Activated naive CD4-positive, alpha-beta T cell treated with Interleukin-2 at 50 U/mL for 16 hours (primary cell): Measurements from ENCODE around the gene TOX2.

ENCODE experiments used
- DNase-seq: peaks from one replicate; pipeline ENCODE4 v3.0.0-alpha.2; 2020

Gene TOX2

DNA sequence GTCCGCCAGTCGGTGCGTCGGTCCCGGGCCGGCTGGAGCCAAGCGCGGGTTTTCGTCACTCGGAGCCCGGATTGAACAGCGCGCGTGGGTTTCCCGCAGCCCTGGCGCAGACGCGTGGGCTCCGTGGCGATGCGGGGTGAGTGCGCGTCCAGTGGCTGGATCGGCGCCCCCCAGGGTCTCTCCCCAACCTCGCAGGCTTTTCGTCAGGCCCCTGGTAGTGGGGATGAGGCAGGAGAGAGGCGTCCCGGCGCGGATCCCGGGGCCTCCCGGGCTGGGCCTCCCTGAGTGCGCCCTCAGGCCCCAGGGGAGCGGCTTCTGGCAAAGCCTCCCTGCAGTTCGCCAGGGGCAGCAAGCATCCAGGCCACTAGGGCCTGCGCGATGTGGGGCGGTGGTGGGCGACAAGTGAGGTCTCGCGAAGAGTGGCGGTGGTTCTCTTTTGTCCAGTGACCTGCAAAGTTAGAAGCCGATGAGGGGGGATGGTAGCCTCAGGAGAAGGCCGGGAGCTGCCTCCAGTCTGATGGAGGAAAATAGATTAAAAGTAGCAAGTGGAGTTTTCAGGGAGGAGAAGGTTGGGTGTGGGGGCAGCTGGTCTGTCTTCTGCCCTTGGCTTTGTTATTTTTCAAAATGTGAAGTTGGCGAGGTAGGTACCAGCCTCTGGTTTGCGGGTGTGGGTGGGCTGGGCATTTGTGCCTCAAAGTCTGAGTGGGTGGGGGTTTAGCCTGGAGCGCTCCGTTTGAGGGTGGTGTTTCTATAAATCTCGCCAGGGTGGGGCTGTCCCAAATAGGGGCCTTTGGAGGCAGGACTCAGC lies 1.6 kb downstream of the TOX2 start:
- DNase-seq = no peak

DNA sequence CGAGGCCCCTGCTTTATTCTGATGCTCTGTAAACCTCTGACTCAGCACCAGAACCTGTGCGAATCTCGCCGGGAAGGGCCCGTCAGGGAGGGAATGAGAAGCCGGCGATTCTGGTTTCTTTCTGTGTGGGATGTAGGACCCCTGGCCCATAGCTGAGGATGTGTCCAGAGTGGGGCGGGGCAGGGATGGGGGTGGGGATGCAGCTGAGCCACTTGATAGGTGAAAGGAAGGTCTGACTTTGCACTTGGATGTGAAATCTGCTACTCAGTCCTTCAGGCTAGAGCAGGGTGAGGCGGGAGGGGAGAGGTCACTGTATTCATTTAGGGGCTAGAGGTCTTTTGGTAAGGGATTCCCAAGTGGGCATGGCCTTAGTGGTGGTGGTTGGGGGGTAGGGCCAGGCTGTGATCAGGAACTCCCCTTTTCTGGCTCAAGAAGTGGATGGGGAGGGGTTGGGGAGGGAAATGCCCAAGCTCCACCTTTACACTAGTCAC lies 2.3 kb downstream of the TOX2 start:
- peak; percentile 13 for DNase-seq

DNA sequence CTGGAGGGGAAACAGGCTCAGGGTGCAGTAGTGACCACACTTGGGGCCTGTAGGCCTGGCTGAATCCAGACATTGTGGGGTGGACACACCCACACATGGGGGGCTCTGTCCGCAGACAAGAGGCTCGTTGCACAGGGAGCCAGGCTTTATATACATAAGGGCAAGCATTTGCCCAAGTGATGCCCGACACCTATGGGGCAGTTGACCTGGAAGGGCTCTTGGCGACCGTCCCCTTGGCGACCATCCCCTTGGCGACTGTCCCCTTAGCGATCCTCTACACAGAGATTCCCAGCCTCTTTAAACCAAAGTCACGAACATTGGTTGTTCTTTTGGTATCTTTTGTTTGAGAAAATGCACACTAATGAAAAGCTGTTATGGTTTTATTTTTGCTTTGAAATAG lies 2.7 kb downstream of the TOX2 start:
- DNase-seq = no peak

DNA sequence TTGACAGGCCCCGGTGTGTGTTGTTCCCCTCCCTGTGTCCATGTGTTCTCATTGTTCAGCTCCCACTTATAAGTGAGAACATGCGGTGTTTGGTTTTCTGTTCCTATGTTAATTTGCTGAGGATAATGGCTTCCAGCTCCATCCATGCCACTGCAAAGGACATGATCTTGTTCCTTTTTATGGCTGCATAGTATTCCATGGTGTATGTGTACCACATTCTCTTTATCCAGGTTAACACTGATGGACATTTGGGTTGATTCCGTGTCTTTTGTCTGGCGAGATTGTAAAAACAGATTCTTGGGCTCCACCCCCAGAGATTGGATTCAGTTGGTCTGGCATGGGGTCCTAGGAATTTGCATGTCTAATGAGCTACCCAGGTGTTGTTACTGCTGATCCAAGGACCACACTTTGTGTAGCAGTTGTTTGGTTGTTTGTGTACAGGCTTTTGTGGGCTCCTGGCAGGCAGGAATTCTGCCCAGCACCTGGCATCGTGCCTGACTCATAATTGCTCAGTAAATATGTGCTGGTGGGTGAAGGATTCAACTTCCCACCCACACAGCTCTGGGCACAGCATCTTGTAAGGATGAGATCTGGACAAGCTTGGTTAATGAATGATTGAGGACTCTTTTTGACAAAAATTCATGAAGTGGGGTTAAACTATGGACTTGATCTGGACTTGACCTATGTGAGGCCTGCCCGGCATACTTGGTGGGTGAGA lies 5.2 kb downstream of the TOX2 start:
- no peak for DNase-seq

DNA sequence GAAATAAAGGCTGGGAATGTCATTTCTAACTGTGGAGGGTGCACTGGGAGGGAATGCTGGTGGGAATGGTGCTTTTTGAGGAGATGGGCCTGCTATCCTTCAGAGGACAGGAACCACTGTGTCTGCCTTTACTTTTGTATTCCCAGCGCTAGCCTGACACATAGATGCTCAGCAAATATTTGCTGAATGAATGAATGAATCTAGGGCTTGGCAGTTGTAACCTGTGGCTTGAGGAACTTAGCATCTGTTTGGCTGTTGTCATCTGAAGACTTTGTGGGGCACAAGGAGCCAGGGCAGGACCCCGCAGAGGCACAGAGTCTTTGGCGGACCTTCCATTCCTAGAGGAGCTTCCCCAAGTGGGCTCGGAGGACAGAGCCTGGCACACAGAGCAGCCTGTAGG lies 6.1 kb downstream of the TOX2 start:
- no peak for DNase-seq

DNA sequence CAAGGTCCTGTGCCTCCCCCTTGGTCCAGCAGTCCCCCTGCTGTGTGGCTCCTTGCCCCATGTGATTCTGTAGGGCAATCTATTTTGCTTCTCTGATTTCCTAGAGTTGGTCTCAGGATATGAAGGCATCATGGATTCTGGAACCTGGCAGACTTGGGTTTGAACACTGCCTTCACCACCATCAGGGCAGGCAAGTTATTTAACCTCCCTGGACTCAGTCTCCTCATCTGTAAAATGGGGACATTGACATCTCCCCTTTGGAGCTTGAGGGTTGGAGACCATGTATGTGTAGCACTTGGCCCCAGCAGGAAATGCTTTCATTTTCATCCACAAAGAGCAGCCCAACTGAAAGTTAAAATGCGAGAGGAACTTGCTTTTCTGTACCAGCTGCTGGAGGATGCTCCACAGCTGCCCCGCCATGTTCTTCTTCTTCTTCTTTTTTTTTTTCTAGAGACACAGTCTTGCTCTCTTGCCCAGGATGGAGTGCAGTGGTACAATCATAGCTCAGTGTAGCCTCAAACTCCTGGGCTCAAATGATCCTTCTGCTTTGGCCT lies 6.7 kb downstream of the TOX2 start:
- DNase-seq = no peak

DNA sequence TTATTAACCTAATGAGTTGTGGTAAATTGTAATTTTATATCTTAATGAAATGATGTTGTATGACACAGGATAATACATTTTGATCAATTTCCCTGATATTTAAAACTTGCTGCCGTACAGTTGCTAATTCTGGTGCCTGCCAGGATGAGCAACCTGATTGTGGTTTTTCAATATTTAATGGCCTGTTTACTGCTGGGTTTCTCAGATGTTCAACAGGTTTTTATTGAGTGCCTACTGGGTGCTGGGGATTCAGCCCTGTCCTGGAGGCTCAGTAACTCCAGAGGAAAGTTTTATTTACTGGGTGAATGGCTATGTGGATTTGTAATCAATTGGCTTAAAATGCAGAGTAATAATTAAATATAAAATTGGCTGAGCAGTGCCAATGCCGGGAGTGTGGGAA lies 8.0 kb downstream of the TOX2 start:
- no peak for DNase-seq

DNA sequence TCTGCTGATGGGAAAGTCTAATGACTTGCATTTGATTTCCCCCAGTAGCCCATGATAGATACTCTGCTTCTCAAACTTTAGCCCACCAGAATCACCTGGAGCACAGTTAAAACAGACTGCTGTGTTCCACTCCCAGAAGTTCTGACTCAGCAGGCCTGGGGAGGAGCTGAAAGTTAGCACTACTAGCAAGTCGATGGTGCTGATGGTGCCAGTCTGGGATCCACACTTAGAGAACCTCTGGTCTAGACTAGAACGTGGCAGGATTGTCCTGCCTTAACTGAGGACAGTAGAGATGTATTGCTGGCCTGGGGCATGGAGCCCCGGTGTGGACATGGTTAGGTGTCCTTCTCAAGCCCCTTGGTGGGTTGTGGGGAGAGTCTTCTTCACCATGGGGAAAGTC lies 8.7 kb downstream of the TOX2 start:
- DNase-seq = no peak

DNA sequence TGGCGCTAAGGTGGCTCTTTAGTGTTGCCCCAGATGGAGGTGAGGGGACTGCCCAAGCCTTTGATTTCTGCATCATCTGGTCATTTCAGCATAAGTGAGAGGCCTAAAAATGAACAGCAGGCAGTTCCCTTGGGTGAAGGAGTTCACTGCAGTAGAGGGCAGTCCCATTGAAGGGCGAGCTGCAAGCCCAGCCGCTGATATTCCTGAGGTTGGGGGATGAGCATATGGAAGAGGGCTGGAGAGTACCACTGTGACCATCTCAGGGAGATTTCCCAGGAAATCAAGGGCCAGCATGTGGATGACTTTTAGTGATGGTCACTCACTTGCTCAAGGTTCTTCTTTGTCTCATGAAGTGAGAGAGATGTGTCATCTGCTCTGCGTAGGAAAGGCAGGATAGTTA lies 9.3 kb downstream of the TOX2 start:
- DNase-seq = no peak

DNA sequence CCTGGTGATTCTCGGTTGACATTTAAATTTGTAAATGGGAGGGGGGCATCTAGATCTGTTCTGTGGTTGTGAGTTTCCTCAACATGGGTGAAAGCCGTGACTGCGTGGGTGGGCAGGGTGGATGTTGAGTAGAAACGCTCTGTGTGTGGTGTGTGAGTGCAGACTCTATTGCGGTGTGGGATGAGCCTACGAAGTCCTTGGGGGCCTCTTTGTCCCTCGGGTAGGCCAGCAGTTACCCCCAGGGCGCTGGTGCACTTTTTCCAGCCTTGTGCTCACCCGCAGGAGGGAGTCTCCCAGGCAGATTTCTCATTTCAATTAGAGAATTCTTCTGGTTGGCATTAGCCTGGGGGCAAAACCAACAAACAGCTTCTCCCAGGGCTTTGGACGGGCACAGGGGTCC lies 10.6 kb downstream of the TOX2 start:
- peak; percentile 65 for DNase-seq

DNA sequence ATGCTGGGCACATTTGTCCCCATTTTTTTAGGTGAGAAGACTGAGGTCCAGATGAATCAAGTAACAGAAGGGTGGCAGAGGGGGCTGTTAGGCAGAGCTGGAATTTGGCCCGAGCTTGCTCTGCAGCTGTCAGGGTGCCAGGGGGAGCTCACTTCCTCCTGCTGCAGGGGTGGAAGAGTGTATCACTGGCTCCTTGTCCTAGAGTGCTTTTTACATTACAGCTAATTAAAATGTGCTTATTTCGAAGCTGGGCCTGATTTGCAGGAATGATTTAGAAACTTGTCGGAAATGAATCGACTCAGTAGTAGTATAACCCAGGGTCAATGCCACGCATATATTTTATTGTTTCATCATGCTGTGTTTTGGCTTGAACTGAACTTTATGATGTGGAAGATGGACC lies 11.1 kb downstream of the TOX2 start:
- DNase-seq = no peak

DNA sequence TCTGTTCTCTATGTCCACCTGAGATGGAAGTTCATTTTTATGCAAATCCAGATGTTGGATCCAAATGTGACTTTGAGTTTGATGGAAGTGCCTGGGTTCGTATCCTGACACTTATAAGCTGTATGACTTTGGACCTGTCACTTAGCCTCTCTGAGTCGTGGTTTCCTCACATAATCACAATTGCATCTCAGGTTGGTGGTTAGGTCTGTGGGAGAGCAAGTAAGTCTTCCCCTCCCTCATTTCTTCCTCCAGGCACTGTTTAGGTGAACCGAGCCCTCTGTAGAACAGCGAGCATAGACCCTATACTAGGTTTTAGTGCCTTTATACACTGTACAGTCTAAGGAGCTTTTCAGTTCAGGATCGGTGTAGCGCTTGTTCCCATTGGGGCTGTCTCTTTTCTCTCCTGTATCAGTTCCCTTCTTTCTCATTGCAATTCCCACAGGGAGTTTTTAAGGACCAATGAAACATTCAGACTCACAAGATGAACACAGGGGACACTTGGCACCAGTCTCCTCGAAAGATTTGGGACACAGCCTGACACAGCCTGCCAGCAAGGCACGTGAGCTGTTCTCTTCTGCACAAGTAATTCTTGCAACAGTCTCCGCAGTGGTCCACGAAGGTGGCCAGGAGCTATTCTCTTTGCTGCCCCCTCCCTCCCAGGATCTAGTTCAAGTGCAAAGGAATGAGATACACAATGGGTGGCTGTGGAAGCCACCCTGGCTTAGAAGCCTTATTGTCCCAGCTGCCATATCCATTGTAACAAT lies 11.8 kb downstream of the TOX2 start:
- no peak for DNase-seq

DNA sequence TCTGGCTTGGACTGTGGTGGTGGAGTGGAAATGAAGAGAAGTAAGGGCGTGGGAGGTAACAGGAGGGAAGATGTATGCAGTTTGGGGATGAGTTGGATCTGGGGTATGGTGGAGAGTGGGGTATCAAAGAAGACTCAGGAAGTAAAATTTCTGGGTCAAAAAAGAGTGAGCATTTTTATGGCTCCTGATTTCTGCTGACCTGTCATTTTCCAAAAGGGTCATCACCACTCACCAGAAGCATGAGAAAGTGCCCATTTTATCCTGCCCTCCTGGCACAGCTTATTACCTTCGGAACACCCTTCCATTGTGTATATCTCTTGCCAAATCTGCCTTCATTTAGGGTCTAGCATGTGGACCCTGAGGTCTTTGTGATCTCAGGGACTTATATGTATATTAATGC lies 17.3 kb downstream of the TOX2 start:
- DNase-seq = no peak

DNA sequence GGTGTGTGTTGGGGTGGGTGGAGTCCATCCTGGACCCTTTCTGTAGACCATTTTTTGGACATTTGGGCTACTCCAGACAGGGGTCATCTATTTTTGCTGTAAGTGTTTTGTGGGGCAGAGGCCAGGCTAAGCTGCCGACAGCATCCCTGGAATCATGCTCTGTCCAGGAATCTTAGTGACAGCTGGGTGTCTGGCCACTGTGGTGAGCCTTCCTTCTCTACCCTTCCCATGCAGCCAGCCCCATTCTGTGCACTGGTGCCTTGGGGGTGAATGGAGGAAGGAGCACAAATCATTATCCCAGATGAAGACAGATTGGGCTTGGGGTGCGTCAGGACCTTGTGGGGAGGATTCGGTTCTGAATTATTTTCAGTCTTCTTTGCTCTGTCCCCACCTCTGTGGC lies 20.2 kb downstream of the TOX2 start:
- DNase-seq = no peak

DNA sequence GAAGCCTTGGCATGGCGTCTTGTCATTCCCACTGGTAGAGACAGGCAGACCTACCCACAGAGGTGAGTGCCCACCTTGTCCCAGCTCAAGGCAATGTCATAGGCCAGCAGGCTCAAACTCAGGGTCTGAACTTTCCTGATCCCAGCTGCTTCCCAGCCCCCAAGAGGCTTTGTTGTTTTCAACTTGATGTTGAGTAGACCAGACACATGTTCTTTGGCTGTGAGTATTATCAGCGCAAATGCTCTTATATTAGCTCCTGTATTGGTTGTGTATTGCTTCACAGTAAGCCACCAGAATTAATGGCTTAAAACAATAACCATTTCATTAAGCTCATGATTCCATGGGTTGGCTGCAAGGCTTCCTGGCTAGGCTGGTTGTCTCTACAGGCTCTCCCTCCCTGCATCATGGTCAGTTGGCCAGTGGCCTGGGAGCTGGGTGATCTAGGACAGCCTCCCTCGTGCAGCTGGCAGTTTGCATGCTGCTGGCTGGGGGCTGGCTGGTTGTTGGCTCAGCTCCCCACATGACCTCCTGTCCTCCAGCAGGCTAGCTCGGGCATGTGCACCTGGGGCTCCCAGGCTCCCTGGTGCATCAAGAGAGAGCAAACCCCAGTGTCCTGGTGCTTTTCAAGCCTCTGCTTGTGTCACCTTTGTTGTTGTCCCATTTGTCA lies 21.6 kb downstream of the TOX2 start:
- DNase-seq = no peak

DNA sequence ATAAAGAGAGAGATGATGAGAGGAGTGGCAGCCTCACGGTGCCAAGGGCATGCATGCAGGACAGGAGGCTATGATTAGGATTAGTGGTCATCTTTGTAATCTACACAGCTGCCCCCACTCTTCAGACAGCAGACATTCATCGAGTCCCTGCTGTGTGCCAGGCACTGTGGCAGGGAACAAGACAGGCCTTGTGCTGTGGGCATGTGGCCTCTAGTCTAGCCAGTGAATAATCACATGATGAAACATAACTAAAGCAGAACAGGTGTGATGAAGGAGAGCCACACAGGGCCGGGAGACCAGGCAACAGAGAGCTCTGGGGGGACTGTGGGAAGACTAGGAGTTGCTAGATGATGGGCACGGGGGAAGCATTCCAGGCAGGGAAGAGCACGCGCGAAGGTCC lies 22.2 kb downstream of the TOX2 start:
- DNase-seq = no peak

DNA sequence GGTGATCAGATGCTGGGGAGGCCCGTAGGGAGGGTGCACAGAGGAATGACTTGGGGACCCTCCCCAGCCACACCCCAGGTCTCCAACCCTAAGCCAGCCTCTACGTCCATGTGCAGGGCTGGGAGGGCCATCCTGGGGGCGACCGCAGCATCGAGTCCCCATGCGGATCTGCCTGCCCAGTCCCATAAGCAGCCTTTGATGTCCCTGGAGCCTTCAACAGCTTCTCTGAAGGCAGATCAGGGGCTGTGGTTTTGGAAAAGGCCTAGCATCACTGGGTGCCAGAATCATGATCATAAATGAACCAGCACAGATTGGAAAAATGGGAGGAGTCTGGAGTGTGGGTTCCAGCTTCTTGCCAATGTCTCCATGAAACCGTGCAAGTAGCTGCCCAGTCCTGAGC lies 22.9 kb downstream of the TOX2 start:
- DNase-seq = no peak

DNA sequence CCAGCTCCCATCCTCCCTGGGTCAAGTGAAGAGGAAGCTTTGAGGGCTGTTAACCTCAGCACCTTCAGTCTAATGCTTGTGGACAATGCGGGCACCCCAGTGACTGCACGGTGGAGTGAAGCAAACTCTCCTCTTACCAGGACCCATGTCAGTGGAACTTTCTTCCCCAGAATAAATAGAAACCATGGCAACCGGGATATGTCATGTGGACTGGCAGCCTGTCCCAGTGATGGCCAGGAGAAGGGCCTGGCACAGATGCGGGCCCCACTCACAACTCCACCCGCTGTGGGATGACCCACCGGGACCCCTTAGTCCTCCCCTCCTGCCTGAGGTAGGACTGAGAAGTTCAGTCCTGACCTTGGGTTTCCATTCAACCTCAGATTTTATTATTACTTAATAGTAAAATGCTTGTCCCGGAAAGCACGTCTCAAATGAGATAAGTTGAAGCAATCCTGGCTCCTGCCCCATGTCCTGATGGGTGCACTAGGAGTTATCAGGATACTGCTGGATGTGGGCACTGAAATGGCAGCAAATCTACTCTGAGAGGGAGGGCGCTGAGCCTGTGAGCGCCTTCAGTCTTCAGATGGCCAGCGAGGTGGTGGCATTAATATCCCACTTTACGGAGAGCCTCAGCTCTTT lies 23.5 kb downstream of the TOX2 start:
- DNase-seq = no peak

DNA sequence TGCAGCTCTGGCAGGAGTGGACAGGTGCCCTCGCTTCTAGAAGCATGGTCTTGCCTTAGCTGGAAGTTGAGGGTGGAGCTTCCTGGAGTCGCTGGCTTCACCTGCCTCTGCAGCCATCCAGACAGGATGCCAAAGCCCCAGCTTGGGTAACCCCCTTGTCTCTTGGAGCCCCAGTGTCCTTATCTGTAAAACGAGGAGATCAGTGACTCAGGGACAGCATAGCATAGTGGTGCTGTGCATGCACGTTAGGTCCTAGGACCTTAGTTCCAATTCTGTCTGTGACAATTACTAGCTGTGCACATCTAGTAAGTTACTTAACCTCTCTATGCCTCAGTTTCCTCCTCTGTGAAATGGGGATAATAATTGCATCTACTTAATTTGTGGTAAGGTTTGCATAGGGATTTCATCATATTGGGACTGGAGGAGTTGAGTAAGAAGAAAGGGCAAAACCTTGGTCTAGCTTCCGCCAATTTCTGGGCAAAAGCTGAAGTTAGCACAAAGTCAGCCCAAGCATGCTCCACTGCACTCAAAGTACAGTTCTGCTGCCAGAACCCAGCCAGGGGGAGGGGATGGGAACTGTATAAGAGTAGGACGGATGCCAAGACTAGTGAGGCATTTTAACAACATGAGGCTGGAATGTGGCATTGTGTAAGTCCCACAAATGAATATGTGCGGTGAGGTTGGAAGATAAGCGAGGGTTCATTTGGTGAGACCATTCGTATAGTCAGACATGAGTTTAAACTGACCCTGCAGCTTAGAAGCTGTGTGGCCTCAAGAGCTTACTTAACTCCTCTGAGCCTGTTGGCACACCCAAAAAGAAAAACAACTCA lies 24.5 kb downstream of the TOX2 start:
- DNase-seq = no peak

DNA sequence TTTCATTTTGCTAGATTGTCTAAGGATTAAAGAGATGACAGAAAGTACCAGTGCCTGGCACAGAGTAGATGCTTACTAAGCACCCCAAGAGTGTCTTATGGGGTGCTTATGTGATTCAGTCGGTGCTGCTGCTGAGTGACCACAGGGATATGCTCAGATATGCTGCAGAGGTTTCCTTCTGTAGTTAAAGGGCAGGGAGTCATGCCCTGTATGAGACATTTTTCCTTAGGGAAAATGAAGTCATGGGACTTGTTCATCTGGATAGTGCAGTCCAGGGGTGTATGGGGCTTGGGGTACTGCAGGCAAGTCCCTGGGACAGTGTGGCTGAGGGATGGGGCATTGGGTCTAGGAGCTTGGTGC lies 25.1 kb downstream of the TOX2 start:
- DNase-seq = no peak

DNA sequence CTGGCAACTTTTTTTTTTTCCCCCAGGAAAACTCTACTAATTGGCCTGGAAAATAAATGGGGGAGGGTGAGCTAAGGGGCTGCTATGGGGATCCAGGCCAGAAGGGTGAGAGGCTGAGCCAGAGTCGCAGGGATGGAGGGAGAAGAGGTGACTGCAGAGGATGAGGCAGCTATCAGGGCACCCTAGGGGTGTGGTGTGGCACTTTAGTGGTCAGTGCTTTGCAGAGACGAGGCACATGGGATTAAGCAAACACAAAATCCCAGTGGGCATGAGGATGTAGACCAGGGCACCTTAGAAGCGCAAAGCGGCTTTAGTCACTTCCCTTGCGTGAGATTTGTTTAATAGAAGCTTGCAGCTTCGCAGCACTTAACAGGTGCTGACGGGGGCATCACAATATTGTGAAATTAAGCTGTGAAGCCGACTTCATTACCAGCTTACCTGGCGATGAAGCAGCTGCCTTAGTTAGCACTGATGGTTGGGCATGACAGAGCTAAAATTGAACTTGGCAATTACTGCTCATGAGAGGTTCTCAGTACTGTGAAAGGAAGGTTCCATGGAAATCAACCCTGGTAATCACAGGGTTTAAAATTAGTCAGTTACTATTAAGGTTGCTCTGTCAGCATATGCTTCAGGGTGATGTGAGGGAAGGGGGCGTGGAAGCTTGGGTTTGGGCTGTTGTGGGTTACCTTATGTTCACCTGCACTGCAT lies 26.0 kb downstream of the TOX2 start:
- DNase-seq = no peak
